ENCODE data around the gene CCDC137.

CCDC137 gene

DNA sequence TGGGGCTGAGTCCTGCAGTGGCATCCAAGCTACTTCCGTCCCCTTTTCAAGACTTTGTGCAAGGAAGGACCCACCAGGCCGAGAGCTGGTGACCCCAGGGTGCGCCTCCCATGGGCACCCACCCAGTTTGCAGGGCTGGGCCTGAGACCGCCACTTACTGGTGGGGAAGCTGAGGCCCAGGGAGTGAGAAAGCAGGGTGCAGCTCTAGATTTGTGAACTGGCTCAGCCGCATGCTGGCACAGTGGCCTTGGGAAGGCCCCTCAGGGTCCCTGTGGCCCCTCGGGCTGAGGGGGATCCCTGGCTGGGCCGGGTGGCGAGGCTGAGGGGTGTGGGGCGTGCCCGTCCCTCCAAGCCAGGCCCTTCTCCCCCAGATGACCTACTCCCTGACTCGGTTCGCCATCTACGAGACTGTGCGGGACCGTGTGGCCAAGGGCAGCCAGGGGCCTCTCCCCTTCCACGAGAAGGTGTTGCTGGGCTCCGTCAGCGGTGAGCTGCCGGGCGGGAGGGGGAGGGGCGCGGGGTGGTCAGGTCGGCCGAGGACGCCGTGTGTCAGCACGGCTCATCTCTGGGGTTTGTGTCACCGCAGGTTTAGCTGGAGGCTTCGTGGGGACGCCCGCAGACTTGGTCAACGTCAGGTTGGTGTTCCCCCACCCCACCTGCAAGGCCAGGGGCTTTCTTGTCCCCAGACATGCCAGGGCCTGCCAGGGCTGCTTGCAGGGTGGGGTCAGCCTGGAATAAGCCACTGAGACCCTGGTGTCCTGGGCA lies 48.8 kb downstream of the CCDC137 start:
- Histone ChIP-seq H3K27me3 (ENCODE audit: insufficient read depth, low read length) (no peaks in the 10 kb centered on the region), H3K9me3 (ENCODE audit: low read length) (no peaks in the 10 kb centered on the region), H3K4me3 (ENCODE audit: low read depth, low read length, poor library complexity, severe bottlenecking) (no peak overlapping the region), H3K79me2 (ENCODE audit: insufficient read depth, low read length) (no peaks in the 10 kb centered on the region), H3K9ac (ENCODE audit: low read length) (no peak overlapping the region), H3K9me2 (ENCODE audit: low read depth, low read length) (no peaks in the 10 kb centered on the region), H3K36me3 (ENCODE audit: insufficient read depth, low read length) (peaks cover 14% of the 10 kb centered on the region; the same call in 1 of the 2 replicates), H3K4me1 (ENCODE audit: insufficient read depth, low read length, severe bottlenecking) (peaks cover 30% of the 10 kb centered on the region), H4K20me1 (ENCODE audit: insufficient read depth, low read length) (no peaks in the 10 kb centered on the region), H3K4me2 (ENCODE audit: low read length) (no peak overlapping the region), H3K27ac (ENCODE audit: low read depth, low read length, poor library complexity, severe bottlenecking) (no peak overlapping the region), H3F3A (ENCODE audit: insufficient read depth, low read length) (no peaks in the 10 kb centered on the region), H2AFZ (ENCODE audit: low read length) (no peak overlapping the region)
- TF ChIP-seq EZH2 (IDR thresholded peaks at IDR 0.05; ENCODE audit: borderline replicate concordance, low read length): no peak
- TF ChIP-seq, protein P1, sequence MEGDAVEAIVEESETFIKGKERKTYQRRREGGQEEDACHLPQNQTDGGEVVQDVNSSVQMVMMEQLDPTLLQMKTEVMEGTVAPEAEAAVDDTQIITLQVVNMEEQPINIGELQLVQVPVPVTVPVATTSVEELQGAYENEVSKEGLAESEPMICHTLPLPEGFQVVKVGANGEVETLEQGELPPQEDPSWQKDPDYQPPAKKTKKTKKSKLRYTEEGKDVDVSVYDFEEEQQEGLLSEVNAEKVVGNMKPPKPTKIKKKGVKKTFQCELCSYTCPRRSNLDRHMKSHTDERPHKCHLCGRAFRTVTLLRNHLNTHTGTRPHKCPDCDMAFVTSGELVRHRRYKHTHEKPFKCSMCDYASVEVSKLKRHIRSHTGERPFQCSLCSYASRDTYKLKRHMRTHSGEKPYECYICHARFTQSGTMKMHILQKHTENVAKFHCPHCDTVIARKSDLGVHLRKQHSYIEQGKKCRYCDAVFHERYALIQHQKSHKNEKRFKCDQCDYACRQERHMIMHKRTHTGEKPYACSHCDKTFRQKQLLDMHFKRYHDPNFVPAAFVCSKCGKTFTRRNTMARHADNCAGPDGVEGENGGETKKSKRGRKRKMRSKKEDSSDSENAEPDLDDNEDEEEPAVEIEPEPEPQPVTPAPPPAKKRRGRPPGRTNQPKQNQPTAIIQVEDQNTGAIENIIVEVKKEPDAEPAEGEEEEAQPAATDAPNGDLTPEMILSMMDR (IDR thresholded peaks at IDR 0.05; ENCODE audit: low read length): no peak

- Histone ChIP-seq H3K9me3 (ENCODE audit: low read length) (no peaks in the 10 kb centered on the region), H3F3A (ENCODE audit: insufficient read depth, low read length) (no peaks in the 10 kb centered on the region), H3K4me1 (ENCODE audit: insufficient read depth, low read length, severe bottlenecking) (peaks cover 23% of the 10 kb centered on the region), H3K4me2 (ENCODE audit: low read length) (no peak overlapping the region), H2AFZ (ENCODE audit: low read length) (no peak overlapping the region), H4K20me1 (ENCODE audit: insufficient read depth, low read length) (no peaks in the 10 kb centered on the region), H3K9me2 (ENCODE audit: low read depth, low read length) (no peaks in the 10 kb centered on the region), H3K27ac (ENCODE audit: low read depth, low read length, poor library complexity, severe bottlenecking) (no peak overlapping the region), H3K9ac (ENCODE audit: low read length) (no peak overlapping the region), H3K4me3 (ENCODE audit: low read depth, low read length, poor library complexity, severe bottlenecking) (no peak overlapping the region), H3K36me3 (ENCODE audit: insufficient read depth, low read length) (peaks cover 14% of the 10 kb centered on the region; the same call in 1 of the 2 replicates), H3K27me3 (ENCODE audit: insufficient read depth, low read length) (no peaks in the 10 kb centered on the region), H3K79me2 (ENCODE audit: insufficient read depth, low read length) (no peaks in the 10 kb centered on the region)
- TF ChIP-seq, protein P1 (IDR thresholded peaks at IDR 0.05; ENCODE audit: low read length): 0 out of 2 replicates have a peak, but pooled peaks have one; percentile 7
- TF ChIP-seq EZH2 (IDR thresholded peaks at IDR 0.05; ENCODE audit: borderline replicate concordance, low read length): no peak
Measured at GRCh38 chr17:81715872-81716673, 49.5 kb downstream of the CCDC137 start.

GRCh38 chr17:81716674-81716996 lies 50.1 kb downstream of the CCDC137 start:
- Histone ChIP-seq H4K20me1 (ENCODE audit: insufficient read depth, low read length) (no peaks in the 10 kb centered on the region), H3K27me3 (ENCODE audit: insufficient read depth, low read length) (no peaks in the 10 kb centered on the region), H3K4me2 (ENCODE audit: low read length) (no peak overlapping the region), H3K4me3 (ENCODE audit: low read depth, low read length, poor library complexity, severe bottlenecking) (no peak overlapping the region), H3K9me3 (ENCODE audit: low read length) (no peaks in the 10 kb centered on the region), H3K27ac (ENCODE audit: low read depth, low read length, poor library complexity, severe bottlenecking) (no peak overlapping the region), H3K9me2 (ENCODE audit: low read depth, low read length) (no peaks in the 10 kb centered on the region), H3K9ac (ENCODE audit: low read length) (no peak overlapping the region), H3K36me3 (ENCODE audit: insufficient read depth, low read length) (peaks cover 14% of the 10 kb centered on the region; the same call in 1 of the 2 replicates), H3F3A (ENCODE audit: insufficient read depth, low read length) (no peaks in the 10 kb centered on the region), H3K79me2 (ENCODE audit: insufficient read depth, low read length) (no peaks in the 10 kb centered on the region), H3K4me1 (ENCODE audit: insufficient read depth, low read length, severe bottlenecking) (peaks cover 17% of the 10 kb centered on the region), H2AFZ (ENCODE audit: low read length) (no peak overlapping the region)
- TF ChIP-seq, protein P1 (IDR thresholded peaks at IDR 0.05; ENCODE audit: low read length): no peak
- no peak for TF ChIP-seq EZH2 (IDR thresholded peaks at IDR 0.05; ENCODE audit: borderline replicate concordance, low read length)
